ENCODE measurements around the gene SLCO1B1. TPM values are rescaled to one million over a fixed set of nuclear protein-coding genes. Genes with fewer than 3 reads are reported as not detected.

Gene SLCO1B1
- total and polyA plus RNA-seq, 10 of the 15 experiments (the other 5 are each of a cell fraction or from before 2014, with no cell fraction given) = 0.15 TPM; not detected in 9

DNA sequence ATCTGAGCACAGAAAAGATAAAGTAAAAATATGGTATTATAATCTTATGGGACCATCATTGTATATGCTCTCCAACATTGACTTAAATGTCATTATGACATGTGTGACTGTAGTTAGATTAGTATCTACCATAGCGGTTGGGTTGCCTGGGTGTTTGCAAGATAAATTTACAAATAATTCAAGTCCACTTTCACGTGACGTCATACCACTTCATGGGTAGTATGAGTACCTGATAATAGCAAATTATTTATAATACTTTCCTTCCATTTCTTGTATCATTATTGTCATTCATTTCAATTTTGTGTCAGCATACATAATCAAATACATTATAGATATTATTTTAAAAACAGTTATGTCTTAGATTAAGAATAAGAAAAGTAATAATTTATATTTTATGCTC, 20.2 kb downstream of the SLCO1B1 start:
- no peak overlapping the region for H3K4me3 ChIP-seq
- H3K4me1 ChIP-seq (ENCODE audit: control insufficient read depth, insufficient read depth, low read length) = no peaks in the 10 kb centered on the region
- H4K20me1 ChIP-seq (ENCODE audit: control insufficient read depth, insufficient read depth) = no peaks in the 10 kb centered on the region
- DNase-seq (ENCODE audit: low read depth, low spot score) (no peak), ATAC-seq (no peak), FAIRE-seq (no peak)
- intact Hi-C loops (cut with micrococcal nuclease; ENCODE audit: unreplicated experiment) = no loop called here
- RAD21 ChIA-PET (ENCODE audit: unreplicated experiment) = no interaction called here
- no peaks in the 10 kb centered on the region for H3K36me3 ChIP-seq (ENCODE audit: control insufficient read depth in 2 of 2, insufficient read depth in 2 of 2, low read length in 1 of 2)
- CTCF ChIA-PET = no interaction called here
- POLR2A ChIA-PET = no interaction called here
- no peak overlapping the region for H3K27ac ChIP-seq (ENCODE audit: control insufficient read depth, insufficient read depth)
- H3K79me2 ChIP-seq (ENCODE audit: control insufficient read depth, insufficient read depth, low read length) = no peaks in the 10 kb centered on the region
- in situ Hi-C loops (cut with MboI) = no loop called here
- H3K9ac ChIP-seq (ENCODE audit: control insufficient read depth, insufficient read depth, low read length) = no peak overlapping the region
- SMC1A ChIA-PET (ENCODE audit: uncharacterized antibody, unreplicated experiment) = no interaction called here
- TF ChIP-seq, protein P1, sequence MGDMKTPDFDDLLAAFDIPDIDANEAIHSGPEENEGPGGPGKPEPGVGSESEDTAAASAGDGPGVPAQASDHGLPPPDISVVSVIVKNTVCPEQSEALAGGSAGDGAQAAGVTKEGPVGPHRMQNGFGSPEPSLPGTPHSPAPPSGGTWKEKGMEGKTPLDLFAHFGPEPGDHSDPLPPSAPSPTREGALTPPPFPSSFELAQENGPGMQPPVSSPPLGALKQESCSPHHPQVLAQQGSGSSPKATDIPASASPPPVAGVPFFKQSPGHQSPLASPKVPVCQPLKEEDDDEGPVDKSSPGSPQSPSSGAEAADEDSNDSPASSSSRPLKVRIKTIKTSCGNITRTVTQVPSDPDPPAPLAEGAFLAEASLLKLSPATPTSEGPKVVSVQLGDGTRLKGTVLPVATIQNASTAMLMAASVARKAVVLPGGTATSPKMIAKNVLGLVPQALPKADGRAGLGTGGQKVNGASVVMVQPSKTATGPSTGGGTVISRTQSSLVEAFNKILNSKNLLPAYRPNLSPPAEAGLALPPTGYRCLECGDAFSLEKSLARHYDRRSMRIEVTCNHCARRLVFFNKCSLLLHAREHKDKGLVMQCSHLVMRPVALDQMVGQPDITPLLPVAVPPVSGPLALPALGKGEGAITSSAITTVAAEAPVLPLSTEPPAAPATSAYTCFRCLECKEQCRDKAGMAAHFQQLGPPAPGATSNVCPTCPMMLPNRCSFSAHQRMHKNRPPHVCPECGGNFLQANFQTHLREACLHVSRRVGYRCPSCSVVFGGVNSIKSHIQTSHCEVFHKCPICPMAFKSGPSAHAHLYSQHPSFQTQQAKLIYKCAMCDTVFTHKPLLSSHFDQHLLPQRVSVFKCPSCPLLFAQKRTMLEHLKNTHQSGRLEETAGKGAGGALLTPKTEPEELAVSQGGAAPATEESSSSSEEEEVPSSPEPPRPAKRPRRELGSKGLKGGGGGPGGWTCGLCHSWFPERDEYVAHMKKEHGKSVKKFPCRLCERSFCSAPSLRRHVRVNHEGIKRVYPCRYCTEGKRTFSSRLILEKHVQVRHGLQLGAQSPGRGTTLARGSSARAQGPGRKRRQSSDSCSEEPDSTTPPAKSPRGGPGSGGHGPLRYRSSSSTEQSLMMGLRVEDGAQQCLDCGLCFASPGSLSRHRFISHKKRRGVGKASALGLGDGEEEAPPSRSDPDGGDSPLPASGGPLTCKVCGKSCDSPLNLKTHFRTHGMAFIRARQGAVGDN (IDR thresholded peaks at IDR 0.05) = no peak
- TF ChIP-seq ZZZ3 (IDR thresholded peaks at IDR 0.05; ENCODE audit: control insufficient read depth, insufficient read length, low read depth) = no peak
- TF ChIP-seq ASH2L (IDR thresholded peaks at IDR 0.05; ENCODE audit: borderline replicate concordance, low read depth) = no peak
- no peak for TF ChIP-seq YY1 (IDR thresholded peaks at IDR 0.05; ENCODE audit: low read depth, low read length)
- no peak for TF ChIP-seq SRF (IDR thresholded peaks at IDR 0.05; ENCODE audit: low read depth in 2 of 2, low read length in 2 of 2)
- TF ChIP-seq SMARCA5 (IDR thresholded peaks at IDR 0.05) = no peak
- no peak for TF ChIP-seq TCF3 (IDR thresholded peaks at IDR 0.05; ENCODE audit: borderline replicate concordance, insufficient read depth, low read depth, low read length)
- TF ChIP-seq KDM1A (IDR thresholded peaks at IDR 0.05; ENCODE audit: borderline replicate concordance) = no peak
- no peak overlapping the region for H2AFZ ChIP-seq (ENCODE audit: control insufficient read depth, low read depth, low read length)
- H3K27me3 ChIP-seq (replicated peaks in 1 of 2; ENCODE audit: control insufficient read depth in 2 of 2, insufficient read depth in 2 of 2, low read length in 1 of 2) = no peaks in the 10 kb centered on the region
- H3K9me3 ChIP-seq (replicated peaks; ENCODE audit: control insufficient read depth, insufficient read depth, low read length) = no peaks in the 10 kb centered on the region
- 58% methylated on average over 3 of the region's 3 CpGs for WGBS (ENCODE audit: insufficient coverage, insufficient replicate concordance, low lambda C conversion rate, missing lambda C conversion rate)
- BruUV-seq (replicated peaks) = no TSS peak
- H3K4me2 ChIP-seq (ENCODE audit: control insufficient read depth, insufficient read depth) = no peak overlapping the region

Measured in GM12878 (cell line).